BE2C (cell line): Measurements from ENCODE around the gene TCEA3.

Experiments used
- DNase-seq: peaks from one replicate; pipeline ENCODE4 v3.0.0-alpha.2; 2020
- H3K27me3 ChIP-seq: fragments of 250-450 bp; sonication (Bioruptor Pico); 2 replicates; pipeline ENCODE4 v1.5.1; 2020; ENCODE audit warnings: mild to moderate bottlenecking
- H3K36me3 ChIP-seq: fragments of 250-450 bp; sonication (Bioruptor Pico); 2 replicates; pipeline ENCODE4 v1.5.1; 2020; ENCODE audit warnings: mild to moderate bottlenecking
- H3K4me1 ChIP-seq: fragments of 250-450 bp; sonication (Bioruptor Pico); 2 replicates; pipeline ENCODE4 v1.5.1; 2020
- H3K4me3 ChIP-seq: 2 replicates; pipeline ENCODE4 v1.5.1; 2011; ENCODE audit warnings: low read depth, low read length
- H3K9me3 ChIP-seq: fragments of 250-450 bp; sonication (Bioruptor Pico); 2 replicates; pipeline ENCODE4 v1.5.1; 2020
- TF ChIP-seq, protein P1 (sequence below): IDR thresholded peaks from 2 replicates; pipeline ENCODE4 v1.5.1; 2012; ENCODE audit warnings: mild to moderate bottlenecking, low read depth, low read length

Gene TCEA3

DNA sequence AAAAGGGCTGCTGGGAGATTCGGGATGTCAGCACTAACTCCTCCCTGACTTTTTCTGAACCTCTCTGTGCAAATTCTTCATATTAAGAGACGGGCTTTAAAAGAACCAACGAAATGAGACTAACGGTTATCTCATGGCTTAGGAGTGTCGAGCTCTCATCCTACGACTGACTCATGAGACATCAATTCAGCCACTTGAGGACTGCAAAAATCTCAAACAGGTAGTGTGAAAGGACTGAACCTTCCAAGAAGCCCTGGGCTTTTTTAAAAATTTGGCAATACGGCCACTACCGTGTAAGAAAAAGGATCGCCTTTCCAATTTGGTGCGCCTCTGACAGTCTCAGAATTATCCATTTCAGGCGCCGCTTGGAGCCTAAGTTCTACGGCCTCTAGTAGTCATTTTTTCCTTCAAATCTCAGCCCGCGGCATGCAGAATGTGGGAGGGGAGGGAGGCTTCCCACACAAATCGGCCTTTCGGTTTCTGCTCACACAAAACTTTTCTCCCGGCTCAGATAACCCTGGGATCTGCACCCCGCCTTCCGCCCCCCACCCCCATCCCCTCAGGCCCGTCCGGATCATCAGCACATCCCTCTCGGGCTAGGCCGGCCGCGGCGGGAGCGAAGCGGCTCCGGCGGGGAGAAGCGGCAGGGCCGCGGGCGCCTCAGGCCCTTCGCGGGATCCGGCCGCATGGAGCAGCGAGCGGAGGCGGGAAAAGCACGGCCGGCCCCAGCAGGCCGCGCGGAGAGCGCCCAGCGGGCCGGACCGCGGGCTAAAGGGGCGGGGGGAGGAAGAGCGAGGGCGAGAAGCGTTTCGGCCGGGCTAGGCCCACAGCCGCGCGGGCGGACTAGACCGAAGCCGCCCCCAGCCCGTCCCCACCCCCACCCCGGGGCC lies 81.1 kb downstream of the TCEA3 start:
- no peaks in the 10 kb centered on the region for H3K27me3 ChIP-seq
- TF ChIP-seq, protein P1, sequence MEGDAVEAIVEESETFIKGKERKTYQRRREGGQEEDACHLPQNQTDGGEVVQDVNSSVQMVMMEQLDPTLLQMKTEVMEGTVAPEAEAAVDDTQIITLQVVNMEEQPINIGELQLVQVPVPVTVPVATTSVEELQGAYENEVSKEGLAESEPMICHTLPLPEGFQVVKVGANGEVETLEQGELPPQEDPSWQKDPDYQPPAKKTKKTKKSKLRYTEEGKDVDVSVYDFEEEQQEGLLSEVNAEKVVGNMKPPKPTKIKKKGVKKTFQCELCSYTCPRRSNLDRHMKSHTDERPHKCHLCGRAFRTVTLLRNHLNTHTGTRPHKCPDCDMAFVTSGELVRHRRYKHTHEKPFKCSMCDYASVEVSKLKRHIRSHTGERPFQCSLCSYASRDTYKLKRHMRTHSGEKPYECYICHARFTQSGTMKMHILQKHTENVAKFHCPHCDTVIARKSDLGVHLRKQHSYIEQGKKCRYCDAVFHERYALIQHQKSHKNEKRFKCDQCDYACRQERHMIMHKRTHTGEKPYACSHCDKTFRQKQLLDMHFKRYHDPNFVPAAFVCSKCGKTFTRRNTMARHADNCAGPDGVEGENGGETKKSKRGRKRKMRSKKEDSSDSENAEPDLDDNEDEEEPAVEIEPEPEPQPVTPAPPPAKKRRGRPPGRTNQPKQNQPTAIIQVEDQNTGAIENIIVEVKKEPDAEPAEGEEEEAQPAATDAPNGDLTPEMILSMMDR, result no peak
- no peaks in the 10 kb centered on the region for H3K9me3 ChIP-seq
- peak overlapping the region; percentile 69 for H3K4me3 ChIP-seq
- DNase-seq, result no peak
- H3K4me1 ChIP-seq, result no peaks in the 10 kb centered on the region
- H3K36me3 ChIP-seq, result peaks cover 3% of the 10 kb centered on the region

DNA sequence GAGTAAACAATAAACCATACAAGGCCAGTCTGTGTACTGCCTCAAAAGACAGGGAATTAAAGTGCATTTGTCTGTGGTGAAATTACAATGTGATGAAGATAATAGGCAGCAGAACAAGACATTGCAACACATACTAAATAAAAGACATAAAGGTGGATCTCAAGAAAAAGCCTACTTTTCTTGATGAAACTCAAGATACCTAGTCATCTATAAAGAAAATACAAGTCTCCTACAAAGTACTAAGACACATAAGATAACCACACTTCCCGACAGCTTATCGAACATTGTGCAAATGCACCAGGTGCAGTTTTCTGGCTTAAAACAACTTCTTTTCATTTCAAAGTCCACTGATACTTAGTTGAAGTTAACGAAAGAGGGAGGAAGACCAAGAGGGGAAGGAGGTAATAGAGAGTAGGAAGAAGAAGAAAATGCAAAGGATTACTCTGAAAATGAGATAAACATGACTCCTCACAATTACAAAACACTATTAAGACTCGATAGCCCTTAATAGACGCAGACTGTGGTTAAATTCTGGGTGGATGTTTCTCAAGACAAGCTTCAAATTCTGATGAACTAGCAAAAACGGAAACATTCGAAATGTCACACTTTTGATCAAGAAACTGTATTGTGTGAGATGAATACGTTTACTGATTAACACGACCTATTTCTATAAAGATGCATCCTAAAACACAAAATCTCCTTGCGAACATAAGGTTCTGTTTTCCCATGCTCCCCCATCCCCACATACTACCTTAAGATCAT lies 82.4 kb downstream of the TCEA3 start:
- no peak for DNase-seq
- TF ChIP-seq, protein P1, result no peak
- Histone ChIP-seq H3K27me3 (no peaks in the 10 kb centered on the region), H3K4me3 (peak overlapping the region; percentile 69), H3K36me3 (peaks cover 17% of the 10 kb centered on the region), H3K9me3 (no peaks in the 10 kb centered on the region), H3K4me1 (no peaks in the 10 kb centered on the region)

DNA sequence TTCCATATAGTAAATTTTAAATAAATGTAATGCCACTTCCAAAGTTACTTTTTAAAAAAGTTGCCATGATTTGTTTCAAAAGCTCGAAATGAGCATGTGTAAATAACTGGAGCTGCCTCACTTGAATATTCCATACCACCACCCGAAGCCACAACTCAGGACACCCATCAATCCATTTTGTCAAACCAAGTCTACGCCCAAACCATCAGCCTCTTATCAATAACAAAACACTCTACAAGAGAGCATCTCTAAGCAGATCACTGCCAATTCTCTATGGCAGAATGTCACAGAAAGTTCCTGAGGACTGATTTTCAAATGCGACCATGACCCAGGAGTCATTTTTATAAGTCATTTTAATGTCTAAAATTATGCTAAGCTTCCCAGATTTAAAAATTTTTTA lies 84.9 kb downstream of the TCEA3 start:
- TF ChIP-seq, protein P1, result no peak
- no peaks in the 10 kb centered on the region for H3K9me3 ChIP-seq
- no peaks in the 10 kb centered on the region for H3K4me1 ChIP-seq
- H3K27me3 ChIP-seq, result no peaks in the 10 kb centered on the region
- no peak overlapping the region for H3K4me3 ChIP-seq
- peaks cover 28% of the 10 kb centered on the region for H3K36me3 ChIP-seq
- DNase-seq, result no peak

DNA sequence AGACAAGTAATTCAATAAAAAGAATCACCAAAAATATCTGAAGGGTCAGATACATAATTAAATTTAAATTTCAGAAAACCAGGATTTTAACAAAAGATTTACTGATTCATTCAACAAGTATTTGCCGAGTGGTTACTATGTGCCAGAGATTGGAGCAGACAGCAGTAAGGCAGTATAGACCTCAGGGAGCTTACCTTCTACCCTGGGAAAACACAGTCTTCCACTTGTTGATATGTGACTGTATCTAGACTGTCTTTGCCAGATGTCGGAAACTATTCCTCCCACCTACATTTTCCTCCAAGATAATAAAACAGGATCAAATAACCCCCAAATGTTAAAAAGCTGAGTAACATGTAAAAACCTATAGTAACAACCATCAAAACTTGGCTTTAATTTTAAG lies 86.7 kb downstream of the TCEA3 start:
- Histone ChIP-seq H3K4me3 (no peak overlapping the region), H3K9me3 (no peaks in the 10 kb centered on the region), H3K36me3 (peaks cover 40% of the 10 kb centered on the region), H3K27me3 (no peaks in the 10 kb centered on the region), H3K4me1 (no peaks in the 10 kb centered on the region)
- no peak for DNase-seq
- TF ChIP-seq, protein P1, result no peak

DNA sequence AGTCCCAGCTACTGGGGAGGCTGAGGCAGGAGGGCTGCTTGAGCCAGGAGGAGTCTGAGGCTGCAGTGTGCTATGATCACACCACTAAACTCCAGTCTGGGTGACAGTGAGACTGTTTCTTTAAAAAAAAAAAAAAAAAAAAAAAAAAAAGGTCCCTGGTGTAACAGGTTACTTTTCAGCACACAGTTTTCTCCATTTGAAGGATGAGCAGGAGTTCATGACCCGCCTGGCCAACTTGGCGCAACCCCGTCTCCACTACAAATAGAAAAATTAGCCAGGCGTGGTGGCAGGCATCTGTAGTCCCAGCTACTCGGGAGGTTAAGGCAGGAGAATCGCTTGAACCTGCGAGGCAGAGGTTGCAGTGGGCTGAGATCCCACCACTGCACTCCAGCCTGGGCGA lies 92.8 kb downstream of the TCEA3 start:
- Histone ChIP-seq H3K4me1 (no peaks in the 10 kb centered on the region), H3K4me3 (no peak overlapping the region), H3K27me3 (no peaks in the 10 kb centered on the region), H3K36me3 (peaks cover 62% of the 10 kb centered on the region), H3K9me3 (no peaks in the 10 kb centered on the region)
- DNase-seq, result no peak
- TF ChIP-seq, protein P1, result no peak
